ENCODE results near the gene DMRTC1B.
"Not testable (repeated sequence)": the region's sequence is repeated elsewhere in the genome, so short reads cannot be mapped to it uniquely, and the experiment has no call there.

DMRTC1B gene

GRCh38 chrX:72778146-72778545 is 1.5 kb downstream of the DMRTC1B start:
- not testable (repeated sequence) for H3K9ac ChIP-seq (ENCODE audit: low read depth, low read length, poor library complexity); H2BK120ac ChIP-seq (ENCODE audit: low read depth, low read length); H3K18ac ChIP-seq (ENCODE audit: low read length); H2BK15ac ChIP-seq (ENCODE audit: low read length); H3K23ac ChIP-seq (ENCODE audit: low read depth, low read length, poor library complexity); H2AFZ ChIP-seq (ENCODE audit: low read length); H3K4me3 ChIP-seq (ENCODE audit: low read length in 2 of 2); H3K27me3 ChIP-seq (ENCODE audit: control insufficient read depth in 3 of 3, insufficient read depth in 3 of 3, low read depth in 1 of 3, low read length in 3 of 3); H3K14ac ChIP-seq (ENCODE audit: low read length); H4K91ac ChIP-seq (ENCODE audit: low read depth, low read length, poor library complexity); H2BK12ac ChIP-seq (ENCODE audit: low read length); H2BK5ac ChIP-seq (ENCODE audit: low read length); H3K27ac ChIP-seq (replicated peaks; ENCODE audit: low read length); H3K4me2 ChIP-seq (ENCODE audit: insufficient read depth, low read length, poor library complexity, severe bottlenecking); H3K79me1 ChIP-seq (ENCODE audit: low read depth, low read length); DNase-seq (ENCODE audit: low spot score); H3K36me3 ChIP-seq (replicated peaks in 1 of 2; ENCODE audit: control insufficient read depth in 2 of 2, insufficient read depth in 2 of 2, low read length in 2 of 2); H3K9me3 ChIP-seq (replicated peaks in 1 of 2; ENCODE audit: control insufficient read depth in 2 of 2, insufficient read depth in 1 of 2, low read depth in 1 of 2, low read length in 2 of 2); H3K4ac ChIP-seq (ENCODE audit: low read length); H4K8ac ChIP-seq (ENCODE audit: low read depth, low read length); H2AK5ac ChIP-seq (ENCODE audit: low read depth, low read length); H3K4me1 ChIP-seq (ENCODE audit: control insufficient read depth in 2 of 2, insufficient read depth in 1 of 2, low read depth in 1 of 2, low read length in 2 of 2)
- WGBS, 2 donors (ENCODE audit: extremely low coverage in 2 of 2, insufficient read length in 2 of 2, insufficient replicate concordance in 1 of 2), result no CpG with 5 or more reads among the region's 6 CpGs

- no CpG with 5 or more reads among the region's 15 CpGs for WGBS, 2 donors (ENCODE audit: extremely low coverage in 2 of 2, insufficient read length in 2 of 2, insufficient replicate concordance in 1 of 2)
- H4K91ac ChIP-seq (ENCODE audit: low read depth, low read length, poor library complexity); H3K79me1 ChIP-seq (ENCODE audit: low read depth, low read length); DNase-seq (ENCODE audit: low spot score); H3K4me1 ChIP-seq (ENCODE audit: control insufficient read depth in 2 of 2, insufficient read depth in 1 of 2, low read depth in 1 of 2, low read length in 2 of 2); H3K4me3 ChIP-seq (ENCODE audit: low read length in 2 of 2); H3K9me3 ChIP-seq (replicated peaks in 1 of 2; ENCODE audit: control insufficient read depth in 2 of 2, insufficient read depth in 1 of 2, low read depth in 1 of 2, low read length in 2 of 2); H3K9ac ChIP-seq (ENCODE audit: low read depth, low read length, poor library complexity); H3K4ac ChIP-seq (ENCODE audit: low read length); H2BK15ac ChIP-seq (ENCODE audit: low read length); H3K27me3 ChIP-seq (ENCODE audit: control insufficient read depth in 3 of 3, insufficient read depth in 3 of 3, low read depth in 1 of 3, low read length in 3 of 3); H3K18ac ChIP-seq (ENCODE audit: low read length); H4K8ac ChIP-seq (ENCODE audit: low read depth, low read length); H3K27ac ChIP-seq (replicated peaks; ENCODE audit: low read length); H2AFZ ChIP-seq (ENCODE audit: low read length); H2AK5ac ChIP-seq (ENCODE audit: low read depth, low read length); H2BK120ac ChIP-seq (ENCODE audit: low read depth, low read length); H3K4me2 ChIP-seq (ENCODE audit: insufficient read depth, low read length, poor library complexity, severe bottlenecking); H3K36me3 ChIP-seq (replicated peaks in 1 of 2; ENCODE audit: control insufficient read depth in 2 of 2, insufficient read depth in 2 of 2, low read length in 2 of 2); H3K14ac ChIP-seq (ENCODE audit: low read length); H3K23ac ChIP-seq (ENCODE audit: low read depth, low read length, poor library complexity); H2BK5ac ChIP-seq (ENCODE audit: low read length); H2BK12ac ChIP-seq (ENCODE audit: low read length): not testable (repeated sequence)
These were observed 5.9 kb downstream of the DMRTC1B start, which contains the start of gene FAM236B for GRCh38 chrX:72782560-72782959. Gene FAM236B, minus strand, starts transcription at chrX:72782660. Its CDS starts 100 bp downstream, at chrX:72782560.

GRCh38 chrX:72783365-72783936 is 6.8 kb downstream of the DMRTC1B start:
- not testable (repeated sequence) for H3K4me2 ChIP-seq (ENCODE audit: insufficient read depth, low read length, poor library complexity, severe bottlenecking); DNase-seq (ENCODE audit: low spot score)

GRCh38 chrX:72783964-72784363 is 7.3 kb downstream of the DMRTC1B start:
- not testable (repeated sequence) for H3K9ac ChIP-seq (ENCODE audit: low read depth, low read length, poor library complexity); H2BK15ac ChIP-seq (ENCODE audit: low read length); H3K18ac ChIP-seq (ENCODE audit: low read length); H4K8ac ChIP-seq (ENCODE audit: low read depth, low read length); H3K27me3 ChIP-seq (ENCODE audit: control insufficient read depth in 3 of 3, insufficient read depth in 3 of 3, low read depth in 1 of 3, low read length in 3 of 3); H3K36me3 ChIP-seq (replicated peaks in 1 of 2; ENCODE audit: control insufficient read depth in 2 of 2, insufficient read depth in 2 of 2, low read length in 2 of 2); H3K4me3 ChIP-seq (ENCODE audit: low read length in 2 of 2); H3K23ac ChIP-seq (ENCODE audit: low read depth, low read length, poor library complexity); H2BK5ac ChIP-seq (ENCODE audit: low read length); H3K27ac ChIP-seq (replicated peaks; ENCODE audit: low read length); H2BK12ac ChIP-seq (ENCODE audit: low read length); H4K91ac ChIP-seq (ENCODE audit: low read depth, low read length, poor library complexity); H3K4me2 ChIP-seq (ENCODE audit: insufficient read depth, low read length, poor library complexity, severe bottlenecking); H2BK120ac ChIP-seq (ENCODE audit: low read depth, low read length); H3K9me3 ChIP-seq (replicated peaks in 1 of 2; ENCODE audit: control insufficient read depth in 2 of 2, insufficient read depth in 1 of 2, low read depth in 1 of 2, low read length in 2 of 2); H3K4ac ChIP-seq (ENCODE audit: low read length); H3K79me1 ChIP-seq (ENCODE audit: low read depth, low read length); H3K4me1 ChIP-seq (ENCODE audit: control insufficient read depth in 2 of 2, insufficient read depth in 1 of 2, low read depth in 1 of 2, low read length in 2 of 2); H3K14ac ChIP-seq (ENCODE audit: low read length); H2AFZ ChIP-seq (ENCODE audit: low read length); H2AK5ac ChIP-seq (ENCODE audit: low read depth, low read length); DNase-seq (ENCODE audit: low spot score)
- WGBS, 2 donors (ENCODE audit: extremely low coverage in 2 of 2, insufficient read length in 2 of 2, insufficient replicate concordance in 1 of 2), result no CpG with 5 or more reads among the region's 6 CpGs

More at GRCh38 chrX:72783365-72783936, 6.8 kb downstream of the DMRTC1B start:
- not testable (repeated sequence) for H3K9ac ChIP-seq (ENCODE audit: low read depth, low read length, poor library complexity); H3K4me1 ChIP-seq (ENCODE audit: control insufficient read depth in 2 of 2, insufficient read depth in 1 of 2, low read depth in 1 of 2, low read length in 2 of 2); H3K9me3 ChIP-seq (replicated peaks in 1 of 2; ENCODE audit: control insufficient read depth in 2 of 2, insufficient read depth in 1 of 2, low read depth in 1 of 2, low read length in 2 of 2); H4K8ac ChIP-seq (ENCODE audit: low read depth, low read length); H3K27ac ChIP-seq (replicated peaks; ENCODE audit: low read length); H3K4me3 ChIP-seq (ENCODE audit: low read length in 2 of 2); H2AK5ac ChIP-seq (ENCODE audit: low read depth, low read length); H2BK120ac ChIP-seq (ENCODE audit: low read depth, low read length); H4K91ac ChIP-seq (ENCODE audit: low read depth, low read length, poor library complexity); H3K27me3 ChIP-seq (ENCODE audit: control insufficient read depth in 3 of 3, insufficient read depth in 3 of 3, low read depth in 1 of 3, low read length in 3 of 3); H3K23ac ChIP-seq (ENCODE audit: low read depth, low read length, poor library complexity); H3K4ac ChIP-seq (ENCODE audit: low read length); H2BK5ac ChIP-seq (ENCODE audit: low read length); H3K18ac ChIP-seq (ENCODE audit: low read length); H3K79me1 ChIP-seq (ENCODE audit: low read depth, low read length); H3K14ac ChIP-seq (ENCODE audit: low read length); H2AFZ ChIP-seq (ENCODE audit: low read length); H2BK15ac ChIP-seq (ENCODE audit: low read length); H2BK12ac ChIP-seq (ENCODE audit: low read length); H3K36me3 ChIP-seq (replicated peaks in 1 of 2; ENCODE audit: control insufficient read depth in 2 of 2, insufficient read depth in 2 of 2, low read length in 2 of 2)
- WGBS, 2 donors (ENCODE audit: extremely low coverage in 2 of 2, insufficient read length in 2 of 2, insufficient replicate concordance in 1 of 2), result no CpG with 5 or more reads among the region's 8 CpGs
